Inflammatory macrophage treated with lipopolysaccharide for 4 hours (primary cell): ENCODE measurements around the gene S100A4.
"Not testable (repeated sequence)": the region's sequence is repeated elsewhere in the genome, so short reads cannot be mapped to it uniquely, and the experiment has no call there.

Experiments
- DNase-seq: peaks from one replicate; pipeline ENCODE4 v3.0.0-alpha.2; 2020

Gene S100A4

DNA sequence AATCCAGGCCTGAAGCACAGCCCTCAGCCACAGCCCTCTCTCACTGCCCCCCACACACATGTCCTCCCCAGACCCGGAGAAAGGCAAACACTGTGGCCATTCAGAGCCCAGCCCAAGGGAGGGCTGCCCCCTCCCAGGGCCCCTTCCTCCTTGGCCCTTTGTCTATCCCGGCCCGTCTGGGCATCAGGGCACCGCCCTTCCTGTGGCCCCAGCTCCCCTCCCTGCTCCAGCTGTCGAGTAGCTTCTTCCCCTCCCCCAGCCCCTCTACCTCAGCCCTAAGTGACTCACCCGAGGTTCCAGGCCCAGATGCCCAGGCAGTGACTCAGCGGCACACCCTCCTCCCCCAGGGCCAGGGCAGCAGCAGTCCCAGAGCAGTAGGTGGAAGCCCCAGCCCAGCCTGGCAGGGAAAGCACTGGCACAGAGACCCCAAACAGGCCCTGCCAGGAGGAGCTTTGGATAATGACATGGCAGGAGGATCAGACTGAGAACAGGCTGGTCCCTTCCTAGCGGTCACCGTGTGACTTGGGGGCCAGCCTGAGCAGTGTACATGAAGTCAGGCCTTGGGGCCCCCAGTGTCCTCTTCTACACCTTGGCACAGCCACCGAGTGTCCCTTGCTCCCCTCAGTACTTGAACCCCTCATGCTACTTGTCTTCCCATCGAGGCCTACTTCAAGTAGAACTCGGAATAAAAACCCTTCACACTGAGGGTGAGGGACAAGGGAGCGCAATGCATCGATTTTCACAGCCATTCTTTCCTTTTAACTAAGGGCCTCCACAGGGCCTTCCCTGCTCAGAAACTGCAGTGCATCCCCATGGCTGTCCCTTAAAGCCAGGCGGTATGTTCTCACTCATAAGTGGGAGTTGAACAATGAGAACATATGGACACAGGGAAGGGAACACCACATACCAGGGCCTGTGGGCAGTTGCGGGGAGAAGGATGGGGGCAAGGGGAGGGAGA lies 21.1 kb upstream of the S100A4 start:
- DNase-seq = peak; percentile 98

DNA sequence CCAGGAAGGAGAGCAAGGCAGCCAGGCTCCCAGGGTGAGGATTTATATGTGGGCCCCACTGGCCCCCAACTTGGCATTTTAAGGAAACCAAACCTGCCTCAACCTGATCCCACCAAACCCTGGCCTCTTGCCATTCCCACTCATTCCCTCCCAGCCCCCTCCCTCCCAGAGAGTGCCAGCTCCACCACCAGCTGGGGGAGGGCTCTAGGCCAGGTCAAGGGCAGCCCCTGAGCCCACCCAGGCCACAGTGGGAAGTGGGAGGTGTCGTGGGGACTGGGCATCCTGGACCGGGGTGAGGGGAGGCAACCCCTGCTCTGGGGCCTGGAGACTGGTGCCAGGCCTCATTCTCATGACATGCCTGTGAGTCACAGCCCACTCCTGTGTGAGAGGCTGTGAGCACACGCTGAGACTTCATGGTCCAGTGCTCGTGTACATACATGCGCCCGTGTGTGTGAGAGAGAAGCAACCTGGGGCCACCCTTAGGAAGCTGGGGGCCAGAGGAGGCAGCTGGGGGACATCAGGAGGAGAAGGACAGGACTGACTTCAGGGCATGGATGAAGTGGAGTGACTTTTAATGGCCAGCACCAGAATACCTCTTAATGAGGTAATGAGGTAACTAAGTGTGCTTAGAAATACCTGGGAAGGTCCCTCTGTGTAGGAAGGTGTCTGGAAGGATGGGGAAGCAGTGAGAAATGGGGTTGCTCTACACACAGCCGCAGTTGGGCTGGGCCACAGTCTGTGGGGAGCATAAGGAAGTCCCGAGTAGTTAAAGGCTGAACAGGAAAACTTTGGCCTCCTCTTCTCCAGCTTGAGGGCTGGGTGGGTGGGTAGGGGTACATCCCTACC lies 20.1 kb upstream of the S100A4 start, which contains the start of gene S100A2:
S100A2 (minus strand) TSS at position 316 of the 846 bp plus-strand sequence. CDS start 1,967 bp downstream, outside the sequence.
- peak; percentile 92 for DNase-seq

DNA sequence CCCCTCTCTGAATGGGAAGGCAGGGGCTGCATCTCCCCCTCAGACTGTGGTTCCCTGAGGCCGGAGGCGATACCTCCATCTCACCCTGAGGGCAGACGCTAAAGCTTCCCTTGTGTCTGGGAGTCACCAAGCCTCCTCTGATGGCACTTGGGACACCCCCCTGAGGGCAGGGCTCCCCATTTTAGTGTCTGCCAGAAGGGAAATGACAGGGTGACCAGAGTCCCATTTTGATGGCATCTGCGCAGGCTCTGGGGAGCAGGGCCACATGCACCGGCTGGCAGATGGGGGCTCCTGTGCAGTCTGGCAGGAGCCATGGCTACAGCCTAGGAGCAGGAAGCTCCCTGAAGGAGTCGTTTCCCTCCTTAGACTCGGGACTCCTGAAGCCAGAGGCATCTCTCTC lies 18.4 kb upstream of the S100A4 start:
- DNase-seq = no peak

DNA sequence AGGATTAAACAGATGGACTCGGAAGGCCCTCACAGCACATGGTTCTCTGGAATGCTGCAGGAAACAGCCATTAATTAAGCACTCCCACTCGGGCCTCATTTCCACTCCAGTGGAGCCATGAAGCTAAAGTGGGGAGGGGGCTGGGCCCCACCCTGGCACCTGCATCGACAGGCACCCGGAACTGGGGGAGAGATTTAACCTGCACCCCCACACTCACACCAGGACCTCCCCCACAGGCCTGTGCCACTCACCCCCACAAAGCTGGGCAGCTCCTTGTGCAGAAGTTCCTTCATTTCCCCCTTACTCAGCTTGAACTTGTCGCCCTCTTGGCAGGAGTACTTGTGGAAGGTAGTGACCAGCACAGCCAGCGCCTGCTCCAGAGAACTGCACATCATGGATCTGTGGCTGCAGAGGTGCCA lies 17.9 kb upstream of the S100A4 start:
- DNase-seq = no peak

DNA sequence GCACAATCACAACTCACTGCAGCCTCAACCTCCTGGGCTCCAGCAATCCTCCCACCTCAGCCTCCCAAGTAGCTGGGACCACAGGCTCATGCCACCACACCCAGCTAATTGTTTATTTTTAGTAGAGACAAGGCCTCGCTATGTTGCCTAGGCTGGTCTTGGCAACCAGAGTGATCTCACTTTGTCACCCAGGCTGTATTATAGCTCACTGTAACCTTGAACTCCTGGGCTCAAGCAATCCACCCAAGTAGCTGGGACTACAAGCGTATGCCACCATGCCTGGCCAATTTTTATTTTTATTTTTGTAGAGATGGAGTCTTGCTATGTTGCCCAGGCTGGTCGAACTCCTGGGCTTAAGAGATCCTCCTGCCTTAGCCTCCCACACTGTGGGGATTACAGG lies 16.4 kb upstream of the S100A4 start:
- not testable (repeated sequence) for DNase-seq

DNA sequence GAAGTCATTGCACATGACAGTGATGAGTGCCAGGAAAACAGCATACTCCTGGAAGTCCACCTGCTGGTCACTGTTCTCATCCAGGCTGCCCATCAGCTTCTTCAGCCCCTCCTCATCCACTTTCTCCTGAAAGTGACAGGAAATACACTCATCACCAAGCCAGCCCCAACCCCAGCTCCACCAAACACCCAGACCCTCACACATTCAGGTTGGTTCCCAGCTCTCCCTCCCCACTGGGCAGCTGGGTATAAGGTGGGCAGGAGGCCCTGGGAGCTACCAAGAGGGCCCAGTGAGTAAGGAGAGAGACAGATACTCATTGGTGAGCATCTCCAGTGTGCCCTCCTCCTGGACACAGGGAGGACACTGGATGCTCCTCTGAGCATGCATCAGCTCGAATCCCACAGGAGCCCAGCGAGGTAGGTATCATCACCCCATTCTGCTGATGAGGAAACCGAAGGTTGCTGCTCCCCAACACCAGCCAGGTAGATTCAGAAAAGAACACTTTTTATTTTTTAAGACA lies 15.9 kb upstream of the S100A4 start:
- DNase-seq = no peak

DNA sequence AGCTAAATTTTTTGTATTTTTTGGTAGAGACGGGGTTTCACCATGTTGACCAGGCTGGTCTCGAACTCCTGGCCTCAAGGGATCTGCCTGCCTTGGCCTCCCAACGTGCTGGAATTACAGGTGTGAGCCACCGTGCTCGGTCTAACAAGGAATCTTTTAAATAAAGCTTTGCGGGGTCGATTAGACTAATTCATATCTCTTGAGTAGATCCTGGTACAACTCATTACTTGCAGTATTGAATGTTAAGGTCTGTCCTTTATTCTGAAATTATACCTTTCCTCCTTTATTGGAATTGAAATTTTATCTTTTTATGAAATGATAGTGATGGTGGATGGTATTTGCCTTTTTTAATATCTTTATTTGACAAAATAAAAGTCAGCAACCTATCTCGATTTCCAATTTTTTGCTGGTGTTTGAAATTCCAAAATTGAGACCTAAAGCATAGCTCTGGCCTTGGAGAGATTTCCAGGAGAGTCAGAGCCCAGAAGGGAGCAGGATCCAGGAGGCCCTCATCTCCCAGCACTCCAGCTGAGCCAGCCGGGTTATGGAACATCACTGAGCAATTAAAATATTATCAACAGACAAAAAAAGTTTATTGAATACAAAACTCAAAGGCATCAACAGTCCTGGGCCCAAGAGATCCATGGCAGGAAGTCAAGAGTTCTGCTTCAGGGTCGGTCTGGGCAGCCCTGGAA lies 15.3 kb upstream of the S100A4 start:
- no peak for DNase-seq

DNA sequence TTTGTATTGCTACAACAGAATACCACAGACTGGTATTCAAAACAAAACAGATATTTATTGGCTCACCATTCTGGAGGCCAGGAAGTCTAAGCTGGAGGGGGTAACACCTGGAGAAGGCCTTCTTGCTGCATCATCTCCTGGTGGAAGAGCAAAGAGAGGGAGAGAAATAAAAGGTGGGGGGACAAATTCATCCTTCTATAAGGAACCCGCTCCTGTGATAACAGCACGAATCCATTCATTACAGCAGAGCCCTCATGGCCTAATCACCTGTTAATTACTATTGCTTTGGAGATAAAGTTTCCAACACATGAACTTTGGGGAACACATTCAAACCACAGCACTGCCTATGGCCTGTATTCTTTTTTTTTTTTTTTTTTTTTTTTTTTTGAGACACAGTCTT lies 14.6 kb upstream of the S100A4 start:
- no peak for DNase-seq

DNA sequence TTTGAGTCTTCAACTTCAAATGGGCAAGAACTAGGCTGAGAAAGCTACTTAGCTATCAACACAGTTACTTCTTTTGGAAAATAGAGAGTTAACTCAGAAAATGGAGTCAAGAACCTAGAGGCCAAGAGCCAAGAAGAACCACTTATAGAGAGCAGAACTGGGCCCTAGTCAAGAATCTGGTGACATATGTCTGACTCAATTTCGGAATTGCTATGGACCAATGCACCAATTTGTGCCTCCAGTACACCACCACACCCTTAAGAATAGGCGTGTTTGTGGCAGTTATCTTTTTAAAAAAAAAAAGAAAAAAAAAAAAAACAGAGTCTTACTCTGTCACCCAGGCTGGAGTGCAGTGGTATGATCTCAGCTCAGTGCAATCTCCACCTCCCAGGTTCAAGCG lies 12.3 kb upstream of the S100A4 start:
- no peak for DNase-seq

DNA sequence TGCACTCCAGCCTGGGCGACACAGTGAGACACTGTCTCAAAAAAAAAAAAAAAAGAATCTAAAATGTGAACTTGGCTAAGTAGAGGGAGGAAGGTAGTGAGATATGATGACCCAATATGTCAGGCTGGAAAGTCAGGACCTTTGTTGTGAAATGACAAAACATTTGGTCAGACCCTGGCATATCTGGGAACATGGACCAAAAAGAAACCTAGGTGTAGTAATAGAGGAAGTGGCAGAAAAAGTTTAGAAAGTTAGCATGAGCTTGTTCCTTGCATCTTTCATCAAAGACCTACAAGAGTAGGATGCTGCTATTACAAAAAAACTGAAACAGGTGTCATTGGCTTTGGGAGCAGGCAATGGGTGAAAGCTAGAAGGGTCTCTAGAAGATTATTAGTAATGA lies 10.7 kb upstream of the S100A4 start:
- DNase-seq = no peak

DNA sequence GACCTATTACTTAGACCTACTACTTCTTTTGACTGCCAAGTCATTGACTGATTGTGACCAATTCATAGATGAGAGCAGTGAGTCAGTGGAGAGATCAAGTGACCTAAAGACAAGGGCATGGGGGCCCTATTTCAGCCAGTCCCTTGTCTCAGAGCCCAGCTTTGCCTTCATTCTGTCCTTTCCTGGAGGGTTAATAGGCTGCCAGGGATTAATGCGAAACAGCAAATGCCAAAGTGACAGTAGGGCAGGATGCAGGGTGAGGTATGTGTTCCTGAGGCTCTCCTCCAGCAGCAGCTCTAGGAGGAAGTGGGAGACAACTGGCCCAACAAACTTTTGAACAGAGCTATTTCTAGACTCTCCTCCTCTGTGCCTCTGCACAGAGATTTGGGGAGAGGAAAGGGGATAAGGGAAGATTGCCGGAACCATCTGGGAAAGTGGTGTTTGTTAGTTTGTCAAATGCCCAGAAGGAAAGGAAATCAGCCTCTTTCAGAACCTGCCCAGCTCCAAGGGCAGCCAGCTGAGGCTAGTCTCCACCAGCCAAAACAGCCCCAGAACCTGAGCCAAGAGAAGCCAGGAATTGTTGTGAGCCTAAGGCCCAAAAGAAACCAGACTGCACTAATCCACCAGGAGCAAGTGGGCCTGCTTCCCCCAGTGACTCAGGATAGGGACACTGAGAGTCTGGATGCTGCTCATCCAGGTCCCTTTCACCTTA lies 8.4 kb upstream of the S100A4 start:
- DNase-seq = peak; percentile 47

DNA sequence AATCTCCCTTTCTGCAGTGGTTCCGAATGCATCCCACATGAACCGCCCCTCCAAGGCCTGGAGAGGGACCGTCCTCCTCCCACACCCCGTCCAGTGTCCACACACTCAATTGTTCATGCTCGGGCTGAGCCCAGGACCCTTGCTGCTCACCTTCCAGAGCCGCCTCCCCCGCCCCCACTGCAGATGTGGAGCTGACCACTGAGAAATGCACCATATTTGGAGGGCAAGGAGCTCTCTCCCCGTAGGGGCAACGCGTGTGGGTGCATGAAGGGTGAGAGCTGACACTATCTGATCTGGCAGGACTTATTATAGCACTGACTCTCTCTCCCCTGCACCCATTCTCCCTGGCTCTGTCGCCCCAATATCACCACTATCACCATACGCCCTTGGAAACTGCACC lies 7.5 kb upstream of the S100A4 start:
- no peak for DNase-seq

DNA sequence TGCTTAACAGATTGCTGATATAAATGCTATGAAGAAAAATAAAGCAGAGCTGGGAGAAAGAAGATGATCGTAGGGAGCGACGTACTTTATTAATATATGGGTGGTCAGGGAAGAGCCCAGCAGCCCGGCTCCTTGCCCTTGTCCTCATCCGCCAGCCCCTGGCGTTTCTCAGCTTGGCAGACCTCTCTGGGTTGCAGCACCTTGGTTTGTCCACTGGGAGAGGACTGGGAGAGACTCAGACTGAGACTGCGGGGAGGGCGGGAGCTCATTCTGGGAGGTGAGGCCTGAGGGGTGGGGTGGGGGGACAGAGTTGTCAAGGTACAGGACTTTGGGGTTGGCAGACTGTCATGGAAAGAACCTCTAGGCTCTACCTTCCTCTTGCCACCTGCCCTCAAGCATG lies 6.7 kb upstream of the S100A4 start:
- DNase-seq = no peak

DNA sequence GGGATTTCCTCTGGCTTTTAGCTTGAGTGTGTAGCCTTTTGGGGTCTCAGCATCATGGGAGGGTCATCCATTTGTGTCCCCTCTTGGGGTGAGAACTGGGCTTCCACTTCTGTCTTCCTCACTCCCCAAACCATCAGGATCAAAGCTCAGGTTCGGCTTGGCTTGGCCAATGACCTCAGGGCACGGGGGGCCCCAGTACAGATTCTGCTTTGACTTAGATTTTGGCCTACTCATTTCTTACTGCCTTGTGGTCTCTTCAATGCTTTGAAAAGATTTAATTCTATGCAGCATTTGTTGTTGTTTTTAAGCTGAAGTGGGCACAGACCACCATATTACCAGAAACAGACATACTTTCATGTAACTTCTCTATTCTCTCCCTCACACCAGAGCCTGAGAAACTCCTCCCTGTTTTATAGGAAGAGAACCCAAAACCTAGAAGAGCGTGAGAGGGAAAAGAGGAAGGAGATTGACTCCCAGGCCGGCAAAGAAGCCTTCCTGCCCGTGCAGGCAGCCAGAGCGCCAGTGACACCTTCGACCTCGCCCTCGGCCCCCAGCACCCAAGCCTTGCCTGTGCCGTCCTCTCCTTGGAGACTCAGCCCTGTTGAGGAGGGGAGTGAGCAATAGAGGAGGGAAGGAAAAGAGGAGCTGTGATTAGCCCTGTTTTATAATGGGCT lies 5.4 kb upstream of the S100A4 start:
- peak; percentile 78 for DNase-seq

DNA sequence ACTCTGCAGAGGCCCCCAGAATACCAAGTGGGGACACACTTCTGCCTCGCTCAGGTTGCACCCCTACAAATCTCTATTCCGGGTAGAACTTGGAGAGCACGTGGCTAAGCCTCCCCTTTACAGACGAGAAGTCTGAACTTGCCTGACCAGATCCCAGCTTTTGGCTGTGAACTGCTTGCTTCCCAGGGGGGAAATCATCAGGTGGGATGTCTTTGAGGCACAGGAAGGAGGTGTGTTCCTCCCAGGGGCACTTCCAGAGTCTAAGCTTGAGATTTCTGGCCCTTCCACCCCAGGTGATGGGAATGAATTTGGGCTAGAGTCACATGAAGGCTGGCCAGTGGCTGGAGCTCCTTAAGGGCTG lies 4.8 kb upstream of the S100A4 start:
- no peak for DNase-seq

DNA sequence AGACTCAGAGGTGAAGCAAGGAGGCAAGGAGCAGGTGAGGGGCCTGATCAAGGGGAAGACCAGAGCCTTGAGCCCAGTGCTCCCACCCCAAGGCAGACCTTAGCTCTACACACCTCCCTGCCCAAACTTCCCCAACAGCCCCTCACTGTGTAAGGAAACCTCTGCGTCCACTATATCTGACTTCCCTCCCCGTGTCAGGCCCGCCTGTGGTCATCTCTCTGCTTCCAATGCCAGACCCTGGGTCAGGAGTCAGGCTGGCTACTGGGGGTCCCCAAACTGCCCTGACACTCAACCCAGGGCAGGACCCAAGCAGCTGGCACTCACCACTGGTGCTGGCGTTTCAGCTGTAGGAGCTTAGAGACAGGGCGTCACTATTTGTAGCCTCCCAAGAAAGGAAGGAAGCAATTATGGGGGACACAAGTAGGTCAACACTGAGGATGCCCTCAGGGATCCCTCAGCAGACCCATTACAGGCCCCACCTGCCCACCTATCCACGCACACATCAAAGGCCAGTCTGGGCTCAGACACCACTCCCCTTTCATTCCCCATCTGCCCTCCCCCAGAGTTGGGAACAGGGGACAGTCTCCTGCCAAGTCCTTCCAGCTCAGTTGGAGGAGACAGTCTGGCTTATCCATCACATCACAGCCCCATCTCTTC lies 4.3 kb upstream of the S100A4 start:
- DNase-seq = no peak

DNA sequence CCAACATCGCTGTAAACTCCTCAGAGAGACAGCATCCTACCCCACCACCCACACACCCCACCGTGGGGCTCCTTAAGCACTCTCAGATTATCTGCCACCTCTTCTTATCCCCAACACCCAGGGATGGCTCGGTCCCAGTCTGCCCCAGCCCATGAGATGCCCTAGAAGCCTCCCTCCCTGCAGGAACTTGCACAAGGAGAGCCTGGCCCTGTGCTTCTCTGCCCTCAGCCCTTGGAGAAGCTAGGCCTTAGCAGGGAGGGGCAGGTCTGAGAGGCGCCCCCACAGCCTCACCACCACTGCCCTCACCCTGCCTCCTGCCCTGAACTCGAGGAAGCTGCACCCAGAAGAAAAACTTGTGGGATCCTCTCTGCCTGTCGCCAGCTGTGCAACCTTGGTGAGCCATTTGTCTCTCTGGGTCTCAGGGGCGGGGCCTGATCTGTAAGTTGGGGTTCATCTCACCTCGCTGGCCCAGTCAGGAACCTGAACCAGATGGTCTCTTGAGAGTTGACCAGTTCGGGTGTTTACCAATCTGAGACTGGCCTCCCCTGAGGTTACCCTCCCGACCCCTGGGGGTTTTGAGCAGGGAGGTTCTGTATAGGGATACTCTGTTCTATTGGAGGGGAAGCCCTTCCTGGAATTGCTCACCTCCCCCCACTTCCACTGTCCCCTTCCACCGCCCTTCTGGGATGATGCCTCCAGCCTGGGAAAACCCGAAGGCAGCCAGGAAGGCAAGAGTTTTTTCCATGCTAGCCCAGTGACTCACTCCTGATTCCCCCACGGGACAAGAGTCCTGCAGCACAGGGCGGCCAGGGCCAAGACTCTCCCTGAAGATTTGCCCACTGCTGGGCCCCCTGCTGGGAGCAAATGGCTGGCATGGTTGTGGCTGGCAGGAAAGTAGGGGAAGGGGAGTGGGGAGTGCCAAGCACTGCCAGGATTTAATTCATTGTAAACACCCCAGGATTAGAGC lies 3.4 kb upstream of the S100A4 start, which contains the start of gene S100A3:
S100A3 (minus strand) TSS at position 537 of the 967 bp plus-strand sequence. CDS start 773 bp downstream, outside the sequence.
- DNase-seq = no peak

DNA sequence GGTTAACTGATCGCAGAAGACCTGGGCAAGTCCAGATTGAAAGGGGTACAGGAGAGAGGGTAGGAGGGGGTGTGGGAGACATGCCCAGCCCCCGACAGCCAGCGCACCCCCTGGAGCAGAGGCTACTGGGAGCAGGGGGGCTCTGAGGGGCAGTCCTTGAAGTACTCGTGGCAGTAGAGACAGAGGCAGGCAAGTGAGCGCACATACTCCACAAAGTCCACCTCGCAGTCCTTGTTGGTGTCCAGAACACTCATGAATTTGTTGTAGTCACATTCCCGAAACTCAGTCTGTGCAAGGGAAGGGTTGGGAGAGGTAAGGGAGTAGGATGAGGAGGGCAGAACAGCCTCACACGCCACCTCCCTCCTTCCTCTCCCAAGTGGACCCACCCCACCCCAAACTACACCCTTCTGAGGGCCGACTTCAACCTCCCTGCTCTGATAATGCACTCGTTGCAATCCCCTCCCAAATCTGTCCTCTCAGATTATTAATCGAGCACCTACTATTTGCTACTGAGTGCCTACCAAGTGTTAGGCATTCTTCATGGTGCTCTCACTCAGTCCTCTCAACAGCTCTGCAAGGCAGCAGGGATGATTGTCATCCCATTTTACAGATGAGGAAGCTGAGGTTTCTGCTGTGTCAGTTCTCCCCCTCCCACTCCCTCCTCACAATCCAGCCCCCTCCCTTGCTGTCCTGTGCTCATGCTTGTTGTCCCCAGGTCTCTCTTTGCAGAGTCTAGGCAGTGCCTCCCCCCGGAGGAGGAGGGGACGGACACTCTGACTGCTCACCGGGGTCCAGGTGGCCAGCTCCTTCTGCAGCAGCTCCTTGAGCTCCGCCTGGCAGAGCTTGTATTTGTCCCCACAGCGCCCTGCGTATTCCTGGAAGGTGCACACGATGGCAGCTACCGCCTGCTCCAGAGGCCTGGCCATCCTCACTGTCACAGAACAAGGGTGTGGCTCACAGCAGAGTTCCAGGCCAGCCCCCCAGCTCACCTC lies 2.2 kb upstream of the S100A4 start:
- peak; percentile 41 for DNase-seq
